Skeletal muscle tissue (tissue), 4 donors: Measurements from ENCODE around the gene ITIH5. TPM values are rescaled to one million over a fixed set of nuclear protein-coding genes. Genes with fewer than 3 reads are reported as not detected.
A peak's percentile ranks its signal among the peaks of the same experiment; 100 is the strongest.
"Not testable (repeated sequence)": the region's sequence is repeated elsewhere in the genome, so short reads cannot be mapped to it uniquely, and the experiment has no call there.

Experiments
- H3K27ac ChIP-seq: one replicate; pipeline ENCODE4 v1.7.0; 2013; ENCODE audit warnings: mild to moderate bottlenecking, low read depth, low read length, inconsistent platforms
- H3K27me3 ChIP-seq, 3 donors: one replicate each; pipeline ENCODE4 v1.7.0; 2013; ENCODE audit warnings: low read length in 3 of 3; ENCODE audit not compliant: control insufficient read depth in 3 of 3, insufficient read depth in 3 of 3
- H3K36me3 ChIP-seq, 3 donors: one replicate each; pipeline ENCODE4 v1.7.0; 2013; ENCODE audit warnings: low read length in 3 of 3; ENCODE audit not compliant: control insufficient read depth in 3 of 3, insufficient read depth in 3 of 3
- H3K4me1 ChIP-seq, 3 donors: one replicate each; pipeline ENCODE4 v1.7.0; 2013; ENCODE audit warnings: low read length in 3 of 3, mild to moderate bottlenecking in 3 of 3; ENCODE audit not compliant: control insufficient read depth in 3 of 3, insufficient read depth in 3 of 3
- H3K4me3 ChIP-seq, 3 donors: one replicate each; pipeline ENCODE4 v1.7.0; 2013; ENCODE audit warnings: low read length in 3 of 3
- H3K9ac ChIP-seq, 3 donors: one replicate each; pipeline ENCODE4 v1.7.0; 2013; ENCODE audit warnings: low read length in 3 of 3, mild to moderate bottlenecking in 3 of 3, moderate library complexity in 2 of 3, low read depth in 1 of 3
- H3K9me3 ChIP-seq, 3 donors: one replicate each; pipeline ENCODE4 v1.7.0; 2013; ENCODE audit warnings: low read length in 3 of 3; ENCODE audit not compliant: control insufficient read depth in 3 of 3
- total RNA-seq: library from RNA; depleted of rRNA; stranded (reverse); fragments of >200 nt; gene quantifications from one replicate; pipeline ENCODE4 v1.2.3, GENCODE V29; 2014
- donor health status: Osteomylitis.

Gene ITIH5
- total RNA-seq, 1 donor from 2014 or later: 37.1 TPM

- Histone ChIP-seq H3K36me3 (no peaks in the 10 kb centered on the region), H3K4me3 (peak overlapping the region; percentile 66 to 75 (median 68)), H3K27ac (no peak overlapping the region), H3K9me3 (no peaks in the 10 kb centered on the region), H3K4me1 (peaks cover 7 to 14% (median 14%) of the 10 kb centered on the region in 3 donors), H3K9ac (peak overlapping the region in 2 of 3 donors; percentile 46 to 52), H3K27me3 (peaks cover 12 to 35% (median 31%) of the 10 kb centered on the region in 3 donors)
Measured at GRCh38 chr10:7665767-7666166, 999 bp downstream of the ITIH5 start.

GRCh38 chr10:7664707-7665106 is 2.1 kb downstream of the ITIH5 start:
- Histone ChIP-seq H3K4me1 (peaks cover 7 to 14% (median 14%) of the 10 kb centered on the region in 3 donors), H3K36me3 (no peaks in the 10 kb centered on the region), H3K4me3 (no peak overlapping the region), H3K27me3 (peaks cover 12 to 36% (median 35%) of the 10 kb centered on the region in 3 donors), H3K9me3 (no peaks in the 10 kb centered on the region), H3K9ac (no peak overlapping the region), H3K27ac (no peak overlapping the region)

- Histone ChIP-seq H3K27me3 (peaks cover 12 to 29% (median 29%) of the 10 kb centered on the region in 3 donors), H3K9ac (no peak overlapping the region), H3K36me3 (no peaks in the 10 kb centered on the region), H3K27ac (no peak overlapping the region), H3K4me3 (no peak overlapping the region), H3K9me3 (no peaks in the 10 kb centered on the region), H3K4me1 (peaks cover 7 to 11% (median 11%) of the 10 kb centered on the region in 3 donors)
Measured at GRCh38 chr10:7662522-7662921, 4.2 kb downstream of the ITIH5 start.

- no peak overlapping the region for H3K27ac ChIP-seq
- peaks cover 6 to 14% (median 13%) of the 10 kb centered on the region in 3 donors for H3K27me3 ChIP-seq
- no peaks in the 10 kb centered on the region for H3K36me3 ChIP-seq
Measured at GRCh38 chr10:7659560-7659959, 7.2 kb downstream of the ITIH5 start.

GRCh38 chr10:7657552-7657951 is 9.2 kb downstream of the ITIH5 start:
- Histone ChIP-seq H3K4me3 (no peak overlapping the region), H3K9ac (no peak overlapping the region), H3K27ac (no peak overlapping the region), H3K36me3 (no peaks in the 10 kb centered on the region), H3K4me1 (no peaks in the 10 kb centered on the region), H3K27me3 (peaks cover 3 to 8% (median 5%) of the 10 kb centered on the region in 3 donors), H3K9me3 (no peaks in the 10 kb centered on the region)

More at GRCh38 chr10:7659560-7659959, 7.2 kb downstream of the ITIH5 start:
- Histone ChIP-seq H3K4me1 (no peaks in the 10 kb centered on the region), H3K9ac (no peak overlapping the region), H3K4me3 (no peak overlapping the region), H3K9me3 (no peaks in the 10 kb centered on the region)

- H3K4me1 ChIP-seq, H3K27me3 ChIP-seq, H3K9ac ChIP-seq, H3K36me3 ChIP-seq, H3K27ac ChIP-seq, H3K4me3 ChIP-seq, H3K9me3 ChIP-seq: not testable (repeated sequence)
Measured at GRCh38 chr10:7657079-7657478, 9.7 kb downstream of the ITIH5 start.

- Histone ChIP-seq H3K27me3 (peaks cover 4 to 11% (median 5%) of the 10 kb centered on the region in 3 donors), H3K4me3 (no peak overlapping the region), H3K9ac (no peak overlapping the region), H3K27ac (no peak overlapping the region), H3K4me1 (peaks cover 0 to 3% (median 2%) of the 10 kb centered on the region in 3 donors), H3K36me3 (peaks cover 0 to 3% (median 0%) of the 10 kb centered on the region in 3 donors), H3K9me3 (no peaks in the 10 kb centered on the region)
Measured at GRCh38 chr10:7651853-7652470, 14.8 kb downstream of the ITIH5 start.

GRCh38 chr10:7649673-7650300 is 17.0 kb downstream of the ITIH5 start:
- peaks cover 0 to 3% (median 2%) of the 10 kb centered on the region in 3 donors for H3K4me1 ChIP-seq
- H3K36me3 ChIP-seq: peaks cover 0 to 3% (median 0%) of the 10 kb centered on the region in 3 donors
- peaks cover 4 to 11% (median 5%) of the 10 kb centered on the region in 3 donors for H3K27me3 ChIP-seq
- H3K9ac ChIP-seq: no peak overlapping the region
- no peak overlapping the region for H3K4me3 ChIP-seq
- no peaks in the 10 kb centered on the region for H3K9me3 ChIP-seq
- H3K27ac ChIP-seq: no peak overlapping the region

GRCh38 chr10:7647062-7647664 is 19.6 kb downstream of the ITIH5 start:
- peaks cover 0 to 3% (median 2%) of the 10 kb centered on the region in 3 donors for H3K4me1 ChIP-seq
- no peak overlapping the region for H3K9ac ChIP-seq
- H3K36me3 ChIP-seq: peaks cover 0 to 4% (median 0%) of the 10 kb centered on the region in 3 donors
- no peak overlapping the region for H3K4me3 ChIP-seq
- H3K9me3 ChIP-seq: no peaks in the 10 kb centered on the region
- H3K27me3 ChIP-seq: peaks cover 4 to 5% (median 4%) of the 10 kb centered on the region in 3 donors
- H3K27ac ChIP-seq: no peak overlapping the region

- H3K9me3 ChIP-seq: no peaks in the 10 kb centered on the region
- peaks cover 0 to 5% (median 0%) of the 10 kb centered on the region in 3 donors for H3K36me3 ChIP-seq
- no peaks in the 10 kb centered on the region for H3K27me3 ChIP-seq
- no peak overlapping the region for H3K4me3 ChIP-seq
- H3K9ac ChIP-seq: no peak overlapping the region
- no peak overlapping the region for H3K27ac ChIP-seq
- H3K4me1 ChIP-seq: no peaks in the 10 kb centered on the region
Measured at GRCh38 chr10:7642491-7643011, 24.2 kb downstream of the ITIH5 start.
